Upper lobe of left lung (tissue), 6 donors: ENCODE data around the gene C1orf159. TPM values are rescaled to one million over a fixed set of nuclear protein-coding genes. Genes with fewer than 3 reads are reported as not detected.
A peak's percentile ranks its signal among the peaks of the same experiment; 100 is the strongest.

Experiments used
- ATAC-seq, 2 donors: fragments of 200-7000 bp; cut with Tn5 transposase; one replicate each; pipeline ENCODE4 v1.9.1; 2022; ENCODE audit warnings: mild to moderate bottlenecking in 2 of 2, moderate library complexity in 2 of 2; ENCODE audit not compliant: low FRiP score in 2 of 2
- DNase-seq, 2 donors: peaks; one replicate each; pipeline ENCODE4 v3.0.0-alpha.2; 2019 to 2020
- H3K27ac ChIP-seq, 4 donors: fragments of 200-600 bp; sonication (generic); one replicate each; pipeline ENCODE4 v1.5.1; 2016 to 2019
- H3K27me3 ChIP-seq, 4 donors: fragments of 200-600 bp; sonication (generic); one replicate each; pipeline ENCODE4 v1.5.1; 2017 to 2019
- H3K36me3 ChIP-seq, 4 donors: fragments of 200-600 bp; sonication (generic); one replicate each; pipeline ENCODE4 v1.5.1; 2016 to 2019
- H3K4me1 ChIP-seq, 4 donors: fragments of 200-600 bp; sonication (generic); one replicate each; pipeline ENCODE4 v1.5.1; 2018 to 2019
- H3K4me3 ChIP-seq, 4 donors: fragments of 200-600 bp; sonication (generic); one replicate each; pipeline ENCODE4 v1.5.1; 2017 to 2019; ENCODE audit warnings: mild to moderate bottlenecking in 2 of 4, moderate library complexity in 1 of 4
- H3K9me3 ChIP-seq, 4 donors: fragments of 200-600 bp; sonication (generic); one replicate each; pipeline ENCODE4 v1.5.1; 2018 to 2019
- CTCF ChIP-seq, 6 experiments: fragments of 450-650 bp in 4 of 6; fragments of 200-600 bp in 2 of 6; sonication (generic) in 2 of 6; IDR thresholded peaks; one replicate each; pipeline ENCODE4 v1.5.1; 2016 to 2019; ENCODE audit warnings: antibody characterized with exemption in 6 of 6
- EP300 ChIP-seq, 4 donors: sonication (generic); formaldehyde crosslinking; IDR thresholded peaks; one replicate each; pipeline ENCODE4 v1.5.1; 2017; ENCODE audit warnings: antibody characterized with exemption in 4 of 4, control low read depth in 2 of 4
- POLR2A ChIP-seq, 4 donors: fragments of 450-650 bp; IDR thresholded peaks; one replicate each; pipeline ENCODE4 v1.5.1; 2016 to 2017; ENCODE audit warnings: antibody characterized with exemption in 4 of 4, mild to moderate bottlenecking in 2 of 4
- POLR2AphosphoS5 ChIP-seq, 2 donors: sonication (generic); formaldehyde crosslinking; IDR thresholded peaks; one replicate each; pipeline ENCODE4 v1.5.1; 2017; ENCODE audit warnings: antibody characterized with exemption in 2 of 2
- WGBS, 2 donors: methylation state at CpG; one replicate each; pipeline ENCODE4 v1.1.5; 2017 to 2018; 5-methylcytosine and 5-hydroxymethylcytosine counted together
- total RNA-seq, 6 donors: library from RNA; depleted of rRNA in 4 of 6; stranded (reverse); fragments of >200 nt in 4 of 6; gene quantifications; one replicate each; pipeline versions ENCODE4 v1.1.0 to v1.2.1, GENCODE V29; 2016 to 2021
- donor health status: DM: no; HTN: no; CAD: no; lungs with moderate emphysema.
- donor health status: DM: no; HTN: yes; CAD: no; lungs with severe emphysema.

C1orf159 gene
- total RNA-seq, 6 donors from 2014 or later: 5.7 to 34.6 (median 15.2) TPM

DNA sequence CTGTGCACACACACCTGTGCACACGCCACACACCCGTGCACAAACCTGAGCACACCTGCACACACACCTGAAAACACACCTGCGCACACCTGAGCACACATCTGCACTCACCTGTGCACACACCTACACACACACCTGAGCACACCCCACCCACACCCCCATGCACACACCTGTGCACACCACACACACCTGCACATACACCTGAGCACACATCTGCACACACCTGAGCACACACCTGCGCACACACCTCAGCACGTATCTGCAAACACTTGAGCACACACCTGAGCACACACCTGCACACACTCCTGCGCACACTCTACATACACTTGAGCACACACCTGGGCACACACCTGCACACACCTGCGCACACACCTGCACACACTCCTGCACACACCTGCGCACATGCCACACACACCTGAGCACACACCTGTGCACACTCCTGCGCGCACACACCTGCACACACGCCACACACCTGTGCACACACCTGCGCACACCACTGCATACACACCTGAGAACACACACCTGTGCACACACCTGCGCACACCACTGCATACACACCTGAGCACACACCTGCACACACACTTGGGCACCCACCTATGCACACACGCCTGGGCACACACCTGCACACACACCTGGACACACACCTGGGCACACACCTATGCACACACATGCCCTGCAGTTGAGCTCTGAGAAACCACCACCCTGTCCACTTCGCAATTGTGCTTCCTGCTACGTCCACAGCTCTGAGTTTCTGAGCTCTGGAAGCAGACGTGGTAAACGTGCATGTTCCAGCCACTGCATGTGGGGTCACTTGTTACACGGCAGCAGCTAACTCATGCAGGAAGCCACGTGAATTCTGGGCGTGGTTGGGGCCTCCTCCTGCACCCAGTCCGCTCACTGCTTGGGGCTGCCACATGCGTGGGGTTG lies 8.0 kb upstream of the C1orf159 start:
- Histone ChIP-seq H3K27me3 (no peaks in the 10 kb centered on the region), H3K9me3 (no peaks in the 10 kb centered on the region), H3K4me1 (peaks cover 8 to 30% (median 22%) of the 10 kb centered on the region in 4 donors), H3K4me3 (no peak overlapping the region), H3K36me3 (no peaks in the 10 kb centered on the region), H3K27ac (no peak overlapping the region)
- DNase-seq: peak in 1 of 2 donors; percentile 48
- 85 to 93% methylated on average over 18 to 23 of the region's 23 CpGs for WGBS, 2 donors
- TF ChIP-seq EP300 (IDR thresholded peaks at IDR 0.05): no peak
- TF ChIP-seq POLR2A (IDR thresholded peaks at IDR 0.05): no peak
- TF ChIP-seq CTCF (IDR thresholded peaks at IDR 0.05): no peak
- TF ChIP-seq POLR2AphosphoS5 (IDR thresholded peaks at IDR 0.05): no peak
- peak in 1 of 2 donors; percentile 1 for ATAC-seq

DNA sequence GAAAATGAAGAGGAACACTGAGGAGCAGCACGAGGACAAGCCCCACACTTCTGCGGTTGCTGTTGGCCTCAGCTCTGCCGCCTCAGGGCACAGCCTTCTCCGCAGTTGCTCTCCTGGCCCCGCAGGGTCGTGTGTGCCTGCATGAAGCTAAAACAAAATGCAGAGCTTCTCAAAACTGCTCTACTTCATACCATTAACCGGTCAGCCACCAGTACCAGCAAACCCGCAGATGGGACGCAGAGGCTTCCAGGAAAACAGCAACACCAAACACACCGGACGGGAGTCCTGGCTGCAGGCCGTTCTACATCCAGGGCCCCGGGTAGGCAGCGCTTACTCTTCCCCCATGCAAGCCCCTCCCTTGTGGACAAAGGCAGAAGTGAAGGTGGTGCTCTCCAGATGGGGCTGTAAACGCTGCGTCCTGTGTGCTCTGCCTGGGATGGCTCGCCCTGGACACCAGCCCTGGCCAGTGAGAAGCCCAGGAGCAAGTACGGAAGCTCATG lies 7.1 kb upstream of the C1orf159 start:
- Histone ChIP-seq H3K4me1 (peaks cover 8 to 29% (median 18%) of the 10 kb centered on the region in 4 donors), H3K4me3 (no peak overlapping the region), H3K27ac (no peak overlapping the region), H3K27me3 (no peaks in the 10 kb centered on the region), H3K36me3 (no peaks in the 10 kb centered on the region), H3K9me3 (no peaks in the 10 kb centered on the region)
- ATAC-seq (no peak), DNase-seq (no peak)
- TF ChIP-seq CTCF (IDR thresholded peaks at IDR 0.05) (no peak), EP300 (IDR thresholded peaks at IDR 0.05) (no peak), POLR2AphosphoS5 (IDR thresholded peaks at IDR 0.05) (no peak), POLR2A (IDR thresholded peaks at IDR 0.05) (no peak)
- 73 to 75% methylated on average over 12 to 18 of the region's 18 CpGs for WGBS, 2 donors

GRCh38 chr1:1122078-1122811 lies 6.4 kb upstream of the C1orf159 start:
- Histone ChIP-seq H3K27ac (no peak overlapping the region), H3K27me3 (no peaks in the 10 kb centered on the region), H3K4me3 (peak overlapping the region in 2 of 4 donors; percentile 37 to 39), H3K4me1 (peaks cover 8 to 31% (median 18%) of the 10 kb centered on the region in 4 donors), H3K36me3 (no peaks in the 10 kb centered on the region), H3K9me3 (no peaks in the 10 kb centered on the region)
- ATAC-seq: peak; percentile 79 to 89
- peak; percentile 81 to 94 for DNase-seq
- 16 to 23% methylated on average over 19 to 29 of the region's 39 CpGs for WGBS, 2 donors
- TF ChIP-seq EP300 (IDR thresholded peaks at IDR 0.05): no peak
- TF ChIP-seq CTCF (IDR thresholded peaks at IDR 0.05): peak; percentile 78 to 98 (median 96)

- Histone ChIP-seq H3K36me3 (no peaks in the 10 kb centered on the region), H3K4me1 (peaks cover 10 to 37% (median 23%) of the 10 kb centered on the region in 4 donors), H3K27ac (no peak overlapping the region), H3K9me3 (no peaks in the 10 kb centered on the region), H3K4me3 (peak overlapping the region in 1 of 4 donors; percentile 39), H3K27me3 (no peaks in the 10 kb centered on the region)
- no peak for TF ChIP-seq POLR2A (IDR thresholded peaks at IDR 0.05)
- WGBS, 2 donors: 59% methylated on average over 10 of the region's 15 CpGs; no CpG with 5 or more reads in 1 of the 2 donors
- ATAC-seq (no peak), DNase-seq (peak in 1 of 2 donors; percentile 70)
Observed at GRCh38 chr1:1121611-1122077, 5.8 kb upstream of the C1orf159 start.
